HG03135 (cell line): Measurements from ENCODE around the gene CUL7.
"Not testable (repeated sequence)": the region's sequence is repeated elsewhere in the genome, so short reads cannot be mapped to it uniquely, and the experiment has no call there.

Experiments
- ATAC-seq: cut with Tn5 transposase; IDR thresholded peaks from one replicate; pipeline ENCODE4 v1.9.1; 2021; ENCODE audit warnings: mild to moderate bottlenecking, moderate library complexity; ENCODE audit not compliant: unreplicated experiment

CUL7 gene

DNA sequence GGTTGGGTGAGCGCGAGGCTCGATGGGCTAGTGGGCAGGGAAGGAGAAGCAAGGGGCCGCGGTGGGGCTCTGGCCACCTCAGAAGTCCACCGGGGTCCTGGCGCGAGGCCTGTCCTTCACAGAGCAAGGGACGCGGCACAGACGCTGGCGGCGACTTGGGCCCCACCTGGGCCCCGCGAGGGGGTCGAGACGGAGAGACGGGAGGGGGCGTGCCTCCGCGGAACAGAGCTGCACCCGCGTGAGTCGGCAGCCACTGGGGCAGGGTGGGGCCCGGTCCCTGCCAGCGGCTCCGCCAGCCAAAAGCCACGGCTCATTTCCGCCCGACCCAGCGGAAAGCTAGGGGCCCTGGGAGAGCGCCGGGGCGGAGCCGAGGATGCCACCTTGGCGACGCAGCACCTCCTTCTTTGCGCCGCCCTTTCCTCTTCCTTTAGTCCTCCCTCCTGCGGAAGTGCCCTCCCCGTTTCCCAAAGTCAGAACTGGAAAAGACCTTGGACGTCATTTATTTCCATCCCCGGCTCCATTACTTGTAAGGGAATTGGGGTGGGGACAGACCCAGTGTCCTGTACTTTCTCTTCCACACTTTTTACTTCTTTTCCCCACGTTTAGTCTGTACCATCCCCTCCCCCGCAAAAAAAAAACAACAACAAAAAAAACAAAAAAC, at the start of gene CUL7:
TSS of gene CUL7 (minus strand) at position 307 of the 661 bp plus-strand sequence. CDS start 1,063 bp downstream, outside the sequence.
- ATAC-seq = peak; percentile 84

DNA sequence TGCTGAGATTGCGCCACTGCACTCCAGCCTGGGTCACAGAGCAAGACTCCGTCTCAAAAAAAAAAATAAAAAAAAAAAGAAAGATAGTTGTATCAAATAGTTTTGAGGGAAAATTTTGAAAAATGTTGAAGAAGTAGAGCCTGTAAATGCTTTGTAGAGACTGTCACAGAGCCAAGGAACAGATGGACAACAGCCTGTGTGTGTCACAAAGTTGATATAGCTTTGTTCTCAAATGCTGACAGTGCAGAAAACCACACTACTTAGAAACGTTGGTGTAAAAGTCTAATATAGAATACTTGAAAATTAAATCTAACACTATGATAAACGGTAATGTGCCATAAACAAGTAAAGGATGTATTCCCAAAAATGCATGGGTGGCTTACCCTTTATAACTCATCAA, 47.8 kb upstream of the CUL7 start:
- ATAC-seq = no peak

DNA sequence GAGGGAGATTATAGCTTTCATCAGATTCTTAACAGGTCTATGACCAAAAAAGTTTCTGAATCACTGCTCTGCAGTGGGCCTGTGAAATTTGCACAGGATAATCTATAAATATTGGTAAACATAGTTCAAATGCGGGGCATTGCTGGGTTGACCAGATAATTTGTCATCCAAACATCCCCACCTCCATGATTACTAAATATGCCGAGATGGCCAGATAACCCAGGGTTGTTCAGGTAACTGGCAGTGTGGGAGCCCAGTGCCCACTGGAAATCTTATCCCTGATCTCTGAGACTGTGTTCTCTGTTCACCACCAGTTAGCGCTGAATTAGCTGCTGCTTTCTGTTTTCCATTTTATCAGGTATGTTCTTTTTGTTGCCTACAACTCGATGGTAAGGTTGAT, 43.9 kb upstream of the CUL7 start:
- no peak for ATAC-seq

DNA sequence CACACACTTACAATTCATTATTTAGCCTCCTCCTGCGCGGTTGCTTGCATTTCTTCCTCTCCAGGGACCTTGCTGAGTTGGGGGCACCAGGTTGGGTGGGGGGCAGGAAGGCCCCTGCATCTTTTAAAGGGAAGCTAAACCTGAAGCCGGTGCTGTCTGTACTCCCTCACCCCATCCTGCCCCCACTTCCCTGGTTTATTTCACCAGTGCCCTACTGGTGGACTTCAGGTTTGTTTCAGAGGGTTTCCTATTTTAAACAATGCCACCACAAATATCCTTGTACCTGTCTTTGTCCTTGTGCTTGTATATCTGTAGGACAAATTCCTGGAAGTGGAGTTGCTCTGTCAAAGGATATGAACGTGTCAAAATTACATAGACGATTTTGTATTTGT, 43.4 kb upstream of the CUL7 start:
- no peak for ATAC-seq

DNA sequence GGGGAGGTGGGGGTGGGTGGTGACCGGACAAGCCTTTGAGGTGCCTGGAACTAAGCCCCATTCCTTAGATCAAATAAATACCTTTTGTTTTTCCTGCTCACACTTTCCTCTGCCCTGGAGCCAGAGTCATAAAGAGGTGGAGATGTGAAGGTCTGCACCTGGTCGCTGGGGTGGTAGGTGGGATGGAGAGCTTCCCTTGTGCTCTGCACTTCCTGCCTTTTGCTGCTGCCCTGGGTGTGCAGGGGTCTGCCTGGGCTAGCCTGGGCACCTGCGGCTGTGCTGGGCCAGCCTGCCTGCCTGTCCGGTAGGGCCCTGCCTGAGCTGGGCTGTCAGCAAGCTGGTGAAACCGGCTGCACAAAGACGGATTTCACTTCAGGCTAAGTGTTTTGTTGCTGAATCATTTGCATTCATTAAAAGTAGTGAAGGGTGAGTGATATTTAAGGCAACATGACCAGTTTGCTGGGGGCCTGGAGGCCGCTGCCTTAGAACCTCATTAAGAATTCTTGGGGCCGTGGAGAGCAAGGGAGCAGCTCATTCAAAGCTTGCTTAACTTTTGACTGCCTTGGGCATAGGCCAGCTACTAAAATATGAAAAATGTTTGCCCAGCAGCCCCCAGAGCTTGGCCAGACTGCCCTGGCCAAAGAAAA, 42.9 kb upstream of the CUL7 start:
- ATAC-seq = no peak

DNA sequence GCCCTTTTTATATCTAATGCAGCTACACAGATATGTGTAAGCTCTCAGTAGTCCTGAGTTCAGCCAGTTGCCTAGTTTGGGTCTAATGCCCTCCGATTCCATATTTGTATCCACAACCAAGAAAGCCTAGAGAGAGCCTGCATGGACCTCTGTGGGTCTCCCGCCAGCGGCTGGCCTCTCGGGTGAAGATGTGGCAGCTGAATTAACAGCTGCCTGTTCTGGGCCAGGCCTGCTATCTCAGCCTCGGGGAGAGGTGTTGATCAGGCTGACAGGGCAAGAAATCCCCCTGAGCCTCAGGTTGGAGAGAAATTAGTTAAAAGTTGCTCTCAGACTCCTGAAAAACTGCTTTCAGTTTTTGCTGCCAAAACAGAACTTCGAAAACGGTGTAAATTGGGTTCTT, 42.3 kb upstream of the CUL7 start:
- no peak for ATAC-seq

DNA sequence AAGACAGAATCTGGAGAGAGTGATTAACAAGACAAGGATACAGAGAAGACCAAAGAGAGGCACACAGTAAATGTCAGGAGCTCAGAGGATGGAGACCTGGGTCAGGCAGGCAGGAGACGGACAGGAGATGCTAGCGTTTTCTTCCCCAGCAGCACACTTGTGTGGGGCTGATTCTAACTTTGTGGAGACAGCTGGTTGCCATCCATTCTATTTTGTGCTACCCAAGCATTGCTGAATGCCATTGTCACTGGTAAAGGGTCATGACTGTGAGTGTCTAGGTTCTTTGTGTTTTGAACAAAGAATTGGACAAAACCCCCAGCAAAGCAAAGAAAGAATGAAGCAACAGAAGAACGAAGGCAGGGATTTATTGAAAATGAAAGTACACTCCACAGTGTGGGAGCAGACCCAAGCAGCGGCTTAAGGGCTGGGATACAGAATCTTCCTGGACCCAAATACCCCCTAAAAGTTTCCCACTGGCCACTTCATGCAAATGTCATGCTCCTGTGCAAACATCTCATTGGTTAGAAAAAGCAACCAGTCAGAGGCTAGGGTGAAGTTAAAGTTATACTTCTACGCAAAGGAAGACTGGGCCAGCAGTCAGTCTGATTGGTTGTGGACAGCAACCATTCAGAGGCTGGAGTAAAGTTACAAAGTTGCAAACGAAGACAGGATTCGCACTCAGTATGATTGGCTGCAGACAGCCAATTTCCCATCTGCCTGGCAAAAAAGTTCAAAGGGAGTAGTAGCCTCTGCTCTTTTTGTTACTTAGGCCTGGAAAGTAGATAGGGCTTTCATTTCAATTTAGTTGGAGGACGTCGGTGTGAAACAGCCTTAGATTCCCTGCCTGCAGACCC, 40.0 kb upstream of the CUL7 start:
- no peak for ATAC-seq

DNA sequence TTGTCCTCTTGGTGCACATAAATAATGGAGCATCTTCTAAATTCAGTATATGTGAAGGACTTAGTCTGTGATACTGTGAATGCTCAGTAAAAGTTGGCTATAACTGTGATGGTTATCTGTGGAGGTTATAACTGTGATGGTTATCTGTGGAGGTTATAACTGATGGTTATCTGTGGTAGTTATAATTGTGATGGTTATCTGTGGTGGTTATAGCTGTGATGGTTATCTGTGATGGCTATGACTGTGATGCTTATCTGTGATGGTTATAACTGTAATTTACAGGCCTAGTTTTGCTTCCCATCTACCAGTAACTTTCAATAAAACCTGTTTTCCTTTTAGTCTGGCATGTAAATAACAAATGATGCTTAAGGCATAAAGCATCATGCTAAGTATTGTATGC, 39.0 kb upstream of the CUL7 start:
- no peak for ATAC-seq

DNA sequence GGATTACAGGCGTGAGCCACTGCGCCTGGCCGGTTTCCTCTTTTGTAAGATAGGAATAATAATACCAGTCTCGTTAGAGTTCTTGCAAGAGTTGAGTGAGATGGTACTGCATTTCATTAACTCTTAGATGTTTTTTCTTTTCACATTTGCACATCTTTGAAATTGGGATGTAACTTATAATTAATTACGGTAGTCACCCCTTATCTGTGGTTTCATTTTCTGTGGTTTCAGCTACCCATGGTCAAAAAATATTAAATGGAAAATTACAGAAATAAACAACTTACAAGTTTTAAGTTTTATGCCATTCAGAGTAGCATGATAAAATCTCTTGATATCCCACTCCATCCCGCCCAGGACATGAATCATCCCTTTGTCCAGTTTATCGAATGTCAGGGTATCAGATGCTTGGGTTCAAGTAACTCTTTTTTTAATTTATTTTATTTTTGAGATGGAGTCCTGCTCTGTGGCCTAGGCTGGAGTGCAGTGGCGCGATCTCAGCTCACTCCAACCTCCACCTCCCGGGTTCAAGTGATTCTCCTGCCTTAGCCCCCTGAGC, 37.9 kb upstream of the CUL7 start:
- no peak for ATAC-seq

DNA sequence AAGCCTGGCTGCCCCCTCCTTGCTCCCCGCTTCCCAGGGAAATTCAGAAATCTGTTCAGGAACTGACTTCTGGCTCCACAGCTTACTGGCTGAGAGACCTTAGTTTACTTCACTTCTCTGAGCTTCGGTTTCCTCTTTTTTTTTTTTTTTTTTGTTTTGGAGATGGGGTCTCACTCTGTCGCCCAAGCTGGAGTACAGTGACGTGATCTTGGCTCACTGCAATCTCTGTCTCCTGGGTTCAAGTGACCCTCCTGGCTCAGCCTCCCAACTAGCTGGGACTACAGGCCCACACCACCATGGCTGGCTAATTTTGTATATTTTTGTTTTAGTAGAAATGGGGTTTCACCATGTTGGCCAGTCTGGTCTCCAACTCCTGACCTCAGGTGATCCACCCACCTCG, 37.4 kb upstream of the CUL7 start:
- no peak for ATAC-seq

DNA sequence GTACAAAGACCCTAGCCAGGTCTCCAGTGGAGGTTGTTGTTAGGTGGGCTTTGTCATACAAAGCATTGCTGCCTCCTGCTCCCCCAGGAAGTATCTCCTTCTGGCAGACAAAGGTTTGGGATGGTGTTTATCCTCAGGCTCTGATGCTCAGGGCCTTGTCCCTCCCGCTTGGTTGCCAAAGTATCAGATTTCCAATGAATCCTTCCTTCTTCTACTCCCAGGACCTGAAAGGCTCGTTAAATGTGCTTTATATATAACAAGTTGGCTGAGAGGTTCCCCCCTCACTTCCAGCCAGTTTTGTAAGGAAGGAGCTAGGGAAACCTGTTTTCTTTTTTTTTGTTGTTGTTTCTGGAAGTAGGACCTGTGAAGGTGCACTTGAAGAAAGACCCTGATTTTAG, 36.9 kb upstream of the CUL7 start:
- ATAC-seq = no peak

DNA sequence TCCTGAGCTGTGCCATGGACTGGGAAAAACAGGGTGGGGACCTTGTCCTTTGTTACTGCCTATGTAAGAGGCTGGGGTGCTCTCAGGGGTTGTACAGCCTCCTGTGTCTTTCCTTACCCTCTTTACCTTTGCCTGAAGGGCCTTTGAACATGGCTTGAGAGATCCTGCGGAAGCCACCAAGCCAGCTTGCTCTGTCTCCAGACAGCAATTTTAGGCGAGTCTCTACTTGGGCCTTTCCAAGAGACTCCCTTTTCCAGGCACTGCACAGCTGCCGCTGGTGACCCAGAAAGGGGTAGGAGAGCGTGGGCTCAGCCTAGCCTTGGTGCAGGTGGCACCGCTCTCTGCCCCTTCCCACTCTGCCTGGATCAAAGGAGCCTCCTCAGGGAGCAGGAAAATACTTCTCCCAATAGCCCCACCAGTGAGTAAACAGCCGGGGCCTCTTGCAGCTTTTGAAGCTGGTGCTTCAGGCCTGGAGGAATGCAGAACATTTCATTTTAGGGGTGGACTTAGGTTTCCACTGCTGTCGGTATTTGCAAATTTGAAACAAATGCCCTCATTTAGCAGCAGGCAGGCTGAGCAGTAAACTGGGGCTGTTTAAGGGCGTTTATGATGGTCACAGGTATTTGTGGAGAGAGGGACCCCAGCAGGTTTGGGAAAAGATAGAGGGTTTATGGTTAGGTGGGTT, 36.4 kb upstream of the CUL7 start:
- ATAC-seq = no peak

DNA sequence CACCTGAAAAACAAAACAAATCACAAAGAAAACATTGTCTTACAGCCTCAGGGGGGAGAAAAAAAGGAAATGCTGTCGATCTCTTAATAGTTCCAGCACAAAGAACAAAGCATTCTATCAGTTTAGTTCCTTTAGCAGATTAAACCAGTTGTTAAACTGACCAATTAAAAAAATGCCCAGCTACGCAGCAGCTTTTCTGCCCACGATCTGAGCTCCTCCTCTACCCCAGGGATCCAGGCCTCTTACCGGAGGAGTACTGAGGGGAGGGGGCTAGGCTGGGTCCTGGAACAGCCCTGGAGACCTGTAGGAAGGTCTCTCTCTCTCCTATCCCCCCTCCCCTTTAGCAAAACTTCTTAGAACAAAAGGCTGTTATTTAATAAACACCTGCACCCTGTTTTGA, 35.8 kb upstream of the CUL7 start:
- ATAC-seq = no peak

DNA sequence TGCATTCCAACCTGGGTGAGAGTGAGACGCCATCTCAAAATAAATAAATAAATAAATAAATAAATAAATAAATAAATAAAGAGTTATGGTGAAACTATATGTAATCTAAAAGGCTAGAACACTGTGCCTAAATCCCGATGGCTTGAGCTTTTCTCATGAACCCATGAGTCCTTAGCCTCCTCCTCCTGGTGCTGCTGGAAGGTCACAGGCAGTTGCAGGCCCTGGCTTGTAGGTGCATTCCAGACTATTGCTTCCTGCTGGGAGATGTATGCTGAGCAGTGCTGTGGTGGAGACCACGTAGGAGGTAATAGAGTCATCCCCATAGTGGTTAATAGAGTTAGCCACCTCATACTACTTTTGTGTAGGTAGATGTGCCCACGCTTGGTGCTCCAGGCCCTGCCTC, 35.0 kb upstream of the CUL7 start:
- ATAC-seq = no peak

DNA sequence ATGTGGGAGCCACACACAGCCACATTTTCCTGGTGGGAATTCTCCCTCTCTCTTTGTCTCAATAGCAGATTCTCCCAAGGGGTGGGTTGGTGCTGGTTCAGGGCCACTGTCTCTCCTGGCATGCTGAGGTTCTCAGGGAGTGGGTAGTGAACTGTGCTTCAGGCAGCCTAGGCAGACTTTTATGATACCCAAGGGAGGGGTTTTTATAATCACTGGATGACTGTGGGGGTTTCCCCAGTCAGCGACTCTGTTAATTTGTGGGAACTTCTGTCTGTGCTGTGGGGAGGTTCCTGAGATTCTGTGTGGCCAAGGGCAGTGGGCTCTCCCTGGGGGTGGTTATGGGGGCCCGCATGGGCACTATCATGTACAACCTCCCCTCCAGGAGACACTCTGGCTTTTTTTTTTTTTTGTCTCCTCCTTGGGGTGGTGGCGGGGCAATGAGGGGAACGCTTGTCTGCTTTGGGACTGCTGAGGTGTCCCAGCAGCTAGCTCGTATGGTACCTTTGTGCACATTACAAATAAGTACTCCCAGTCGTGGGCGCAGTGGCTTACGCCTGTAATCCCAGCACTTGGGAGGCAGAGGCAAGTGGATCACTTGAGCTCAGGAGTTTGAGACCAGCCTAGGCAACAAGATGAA, 32.5 kb upstream of the CUL7 start:
- ATAC-seq = no peak

DNA sequence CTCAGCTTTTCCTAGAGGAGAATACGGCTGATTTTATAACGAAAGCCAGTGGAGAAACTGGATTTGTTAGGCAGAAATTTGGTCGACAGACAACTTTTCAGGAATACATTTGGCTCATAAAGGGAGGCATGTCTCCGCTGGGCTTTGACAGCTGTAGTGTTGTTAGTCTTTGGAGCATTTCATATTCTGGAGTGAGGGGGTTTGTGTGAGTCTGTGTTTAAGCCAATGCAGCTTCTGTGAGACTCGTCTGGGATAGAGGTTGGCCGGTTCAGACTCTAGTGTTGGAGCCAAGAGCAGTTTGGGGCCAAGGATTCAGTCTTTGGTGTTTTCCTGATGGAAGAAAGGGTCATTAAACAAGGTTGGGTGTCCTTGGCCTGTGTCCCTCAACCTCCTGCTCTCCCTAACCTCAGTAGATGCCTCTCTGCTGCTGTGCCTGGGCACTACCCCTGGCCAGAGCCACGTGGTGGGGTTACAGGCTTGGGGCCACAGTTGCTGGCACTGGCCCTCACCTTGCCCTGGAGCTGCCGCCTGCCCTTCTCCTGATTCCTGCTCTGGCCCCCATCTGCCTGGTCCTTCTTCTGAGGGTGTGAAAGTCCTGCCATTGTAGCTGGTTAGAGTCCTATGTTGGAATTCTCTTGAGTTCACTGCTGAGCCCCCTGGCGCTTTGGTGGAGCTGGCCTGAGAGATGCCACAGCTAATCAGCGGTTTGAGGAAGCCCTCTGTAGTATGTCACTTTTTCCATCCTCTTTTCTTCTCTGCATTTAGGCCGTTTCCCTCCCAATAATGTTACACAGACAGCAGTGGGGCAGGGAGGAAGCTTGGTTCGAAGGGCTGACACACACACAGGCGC, 29.4 kb upstream of the CUL7 start:
- no peak for ATAC-seq

DNA sequence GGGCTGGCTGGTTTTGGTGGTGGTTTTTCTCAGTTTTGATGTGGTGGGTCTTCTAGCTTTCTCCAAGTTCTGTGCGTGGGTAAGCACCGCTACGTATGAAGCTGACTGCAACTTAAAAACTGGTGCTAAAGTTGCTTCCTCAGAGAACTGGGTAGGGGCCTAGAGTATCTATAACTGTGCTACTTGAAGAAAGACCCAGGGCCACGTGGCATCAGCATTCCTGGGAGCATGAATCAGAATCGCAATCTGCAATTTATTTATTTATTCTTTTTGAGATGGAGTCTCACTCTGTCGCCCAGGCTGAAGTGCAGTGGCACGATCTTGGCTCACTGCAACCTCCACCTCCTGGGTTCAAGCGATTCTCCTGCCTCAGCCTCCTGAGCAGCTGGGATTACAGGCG, 28.3 kb upstream of the CUL7 start:
- ATAC-seq = not testable (repeated sequence)

DNA sequence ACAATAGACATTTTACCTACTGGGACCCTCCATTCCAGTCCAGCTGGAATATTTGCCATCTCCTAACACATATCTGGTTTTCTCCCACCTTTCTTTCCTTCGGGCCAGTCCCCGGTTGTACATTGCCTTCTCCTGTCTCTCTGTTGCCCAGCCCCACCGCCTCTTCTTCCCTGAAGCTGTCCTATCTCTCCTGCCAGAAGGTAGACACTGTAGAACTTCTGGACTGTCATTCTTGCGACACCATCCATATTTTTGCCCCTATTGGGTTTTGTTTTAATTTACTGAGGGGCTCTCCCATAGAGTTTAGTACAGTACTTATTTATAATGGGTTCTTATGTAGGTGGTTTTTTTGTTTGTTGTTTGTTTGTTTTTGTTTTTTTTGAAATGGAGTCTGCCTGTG, 27.4 kb upstream of the CUL7 start:
- no peak for ATAC-seq

DNA sequence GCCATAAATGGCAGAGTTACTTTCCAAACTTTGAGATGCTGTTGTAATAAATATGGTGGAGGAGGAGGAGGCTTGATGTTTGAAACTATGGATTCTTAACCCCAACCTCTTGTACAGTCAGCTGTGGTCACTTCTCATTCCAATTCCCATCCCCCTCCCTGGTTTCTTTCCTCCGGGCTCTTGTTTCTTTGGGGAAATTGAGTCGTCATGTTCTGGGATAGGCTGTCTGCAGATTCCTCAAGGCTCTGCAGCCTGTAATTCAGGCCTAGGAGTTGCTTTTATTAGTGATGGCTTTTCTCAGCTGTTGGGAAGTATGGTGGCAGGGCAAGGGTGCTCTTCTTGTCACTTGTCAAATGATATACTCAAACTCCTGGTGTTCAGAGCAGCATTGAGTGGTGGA, 25.0 kb upstream of the CUL7 start:
- no peak for ATAC-seq
